ENCODE results near the gene NECTIN3.

The NECTIN3 gene

GRCh38 chr3:111071257-111072030 is at the start of gene NECTIN3:
Gene NECTIN3 (plus strand): TSS chr3:111071816. CDS start chr3:111072018, 202 bp downstream.
- peak; percentile 75 for DNase-seq

- no peak for DNase-seq
These were observed 43.7 kb upstream of the NECTIN3 start for GRCh38 chr3:111027868-111028267.

- DNase-seq = no peak
These were observed 40.1 kb upstream of the NECTIN3 start for GRCh38 chr3:111031538-111031937.

GRCh38 chr3:111032677-111033076 is 38.9 kb upstream of the NECTIN3 start:
- DNase-seq = no peak

- no peak for DNase-seq
These were observed 38.1 kb upstream of the NECTIN3 start for GRCh38 chr3:111033470-111034050.

GRCh38 chr3:111035316-111035715 is 36.3 kb upstream of the NECTIN3 start:
- DNase-seq = no peak

GRCh38 chr3:111035902-111036301 is 35.7 kb upstream of the NECTIN3 start:
- DNase-seq = no peak

- DNase-seq = no peak
These were observed 30.7 kb upstream of the NECTIN3 start for GRCh38 chr3:111040959-111041358.

GRCh38 chr3:111045564-111045963 is 26.1 kb upstream of the NECTIN3 start:
- DNase-seq = no peak

GRCh38 chr3:111047042-111047441 is 24.6 kb upstream of the NECTIN3 start:
- no peak for DNase-seq

GRCh38 chr3:111047812-111048435 is 23.7 kb upstream of the NECTIN3 start:
- DNase-seq = no peak

GRCh38 chr3:111051354-111051753 is 20.3 kb upstream of the NECTIN3 start:
- DNase-seq = no peak

- DNase-seq = no peak
These were observed 3.0 kb upstream of the NECTIN3 start for GRCh38 chr3:111068574-111068973.

- DNase-seq = no peak
These were observed 1.4 kb upstream of the NECTIN3 start for GRCh38 chr3:111069974-111070771.

- no peak for DNase-seq
These were observed 802 bp upstream of the NECTIN3 start for GRCh38 chr3:111070772-111071256.

- no peak for DNase-seq
These were observed 660 bp downstream of the NECTIN3 start for GRCh38 chr3:111072031-111072921.

- no peak for DNase-seq
These were observed 1.6 kb downstream of the NECTIN3 start for GRCh38 chr3:111073218-111073617.

GRCh38 chr3:111076732-111077131 is 5.1 kb downstream of the NECTIN3 start:
- no peak for DNase-seq

GRCh38 chr3:111077369-111077768 is 5.8 kb downstream of the NECTIN3 start:
- no peak for DNase-seq

GRCh38 chr3:111080413-111080812 is 8.8 kb downstream of the NECTIN3 start:
- DNase-seq = no peak

GRCh38 chr3:111081008-111081545 is 9.5 kb downstream of the NECTIN3 start:
- DNase-seq = no peak

GRCh38 chr3:111084911-111085310 is 13.3 kb downstream of the NECTIN3 start:
- no peak for DNase-seq
